Measurements from ENCODE around the gene CHEK2. TPM values are rescaled to one million over a fixed set of nuclear protein-coding genes. Genes with fewer than 3 reads are reported as not detected.

Gene CHEK2
- total RNA-seq, 2 donors from 2014 or later, result 67.5 to 72.3 TPM

GRCh38 chr22:28730179-28730578 is 11.4 kb downstream of the CHEK2 start:
- WGBS, 2 experiments (ENCODE audit: insufficient coverage in 1 of 2, insufficient read length in 1 of 2), result 78 to 94% methylated on average over 3 of the region's 3 CpGs
- peaks cover 69% of the 10 kb centered on the region for H3K36me3 Mint-ChIP-seq (ENCODE audit: low read depth)
- no peak for TF ChIP-seq CTCF (conservative IDR thresholded peaks at IDR 0.05)

GRCh38 chr22:28728621-28729313 is 12.9 kb downstream of the CHEK2 start:
- Histone ChIP-seq H3K4me1 (ENCODE audit: control insufficient read depth, insufficient read depth, low read length) (no peaks in the 10 kb centered on the region), H3K9me3 (ENCODE audit: control insufficient read depth, low read length) (no peaks in the 10 kb centered on the region), H3K4me3 (ENCODE audit: low read length) (no peak overlapping the region), H3K27me3 (ENCODE audit: control insufficient read depth, insufficient read depth, low read length, poor library complexity, severe bottlenecking) (no peaks in the 10 kb centered on the region), H3K36me3 (ENCODE audit: control insufficient read depth, insufficient read depth, low read length) (peaks cover 37% of the 10 kb centered on the region), H3K9ac (ENCODE audit: extremely low read depth, low read length, poor library complexity, severe bottlenecking) (no peak overlapping the region), H3K27ac (ENCODE audit: low read depth, low read length) (no peak overlapping the region)
- Mint-ChIP-seq H3K4me3 (no peak overlapping the region), H3K27ac (peak overlapping the region; percentile 13), H3K4me1 (no peaks in the 10 kb centered on the region), H3K9me3 (no peaks in the 10 kb centered on the region), H3K27me3 (ENCODE audit: insufficient read depth) (no peaks in the 10 kb centered on the region), H3K36me3 (ENCODE audit: low read depth) (peaks cover 76% of the 10 kb centered on the region)
- WGBS, 2 experiments (ENCODE audit: insufficient coverage in 1 of 2, insufficient read length in 1 of 2), result 94 to 96% methylated on average over 3 to 9 of the region's 10 CpGs
- no peak for DNase-seq
- TF ChIP-seq CTCF (conservative IDR thresholded peaks at IDR 0.05), result no peak

More at GRCh38 chr22:28730179-28730578, 11.4 kb downstream of the CHEK2 start:
- peaks cover 32% of the 10 kb centered on the region for H3K36me3 ChIP-seq (ENCODE audit: control insufficient read depth, insufficient read depth, low read length)
- no peak overlapping the region for H3K27ac ChIP-seq (ENCODE audit: low read depth, low read length)
- no peak overlapping the region for H3K4me3 Mint-ChIP-seq
- DNase-seq, result no peak
- H3K27me3 ChIP-seq (ENCODE audit: control insufficient read depth, insufficient read depth, low read length, poor library complexity, severe bottlenecking), result no peaks in the 10 kb centered on the region
- peaks cover 9% of the 10 kb centered on the region for H3K4me1 Mint-ChIP-seq
- no peaks in the 10 kb centered on the region for H3K27me3 Mint-ChIP-seq (ENCODE audit: insufficient read depth)
- H3K9me3 Mint-ChIP-seq, result no peaks in the 10 kb centered on the region
- no peaks in the 10 kb centered on the region for H3K4me1 ChIP-seq (ENCODE audit: control insufficient read depth, insufficient read depth, low read length)
- H3K4me3 ChIP-seq (ENCODE audit: low read length), result no peak overlapping the region
- H3K9me3 ChIP-seq (ENCODE audit: control insufficient read depth, low read length), result no peaks in the 10 kb centered on the region
- H3K9ac ChIP-seq (ENCODE audit: extremely low read depth, low read length, poor library complexity, severe bottlenecking), result no peak overlapping the region
- no peak overlapping the region for H3K27ac Mint-ChIP-seq

GRCh38 chr22:28728002-28728401 is 13.6 kb downstream of the CHEK2 start:
- DNase-seq, result no peak
- no peaks in the 10 kb centered on the region for H3K27me3 ChIP-seq (ENCODE audit: control insufficient read depth, insufficient read depth, low read length, poor library complexity, severe bottlenecking)
- H3K9me3 ChIP-seq (ENCODE audit: control insufficient read depth, low read length), result no peaks in the 10 kb centered on the region
- H3K4me1 ChIP-seq (ENCODE audit: control insufficient read depth, insufficient read depth, low read length), result no peaks in the 10 kb centered on the region
- H3K4me1 Mint-ChIP-seq, result no peaks in the 10 kb centered on the region
- no peak overlapping the region for H3K27ac ChIP-seq (ENCODE audit: low read depth, low read length)
- WGBS, 2 experiments (ENCODE audit: insufficient coverage in 1 of 2, insufficient read length in 1 of 2), result 86% methylated on average over 1 of the region's 1 CpG; no CpG with 5 or more reads in 1 of the 2 experiments
- no peak overlapping the region for H3K4me3 ChIP-seq (ENCODE audit: low read length)
- H3K27me3 Mint-ChIP-seq (ENCODE audit: insufficient read depth), result no peaks in the 10 kb centered on the region
- no peak overlapping the region for H3K4me3 Mint-ChIP-seq
- peaks cover 36% of the 10 kb centered on the region for H3K36me3 ChIP-seq (ENCODE audit: control insufficient read depth, insufficient read depth, low read length)
- H3K27ac Mint-ChIP-seq, result no peak overlapping the region
- no peaks in the 10 kb centered on the region for H3K9me3 Mint-ChIP-seq
- no peak for TF ChIP-seq CTCF (conservative IDR thresholded peaks at IDR 0.05)
- H3K36me3 Mint-ChIP-seq (ENCODE audit: low read depth), result peaks cover 74% of the 10 kb centered on the region
- H3K9ac ChIP-seq (ENCODE audit: extremely low read depth, low read length, poor library complexity, severe bottlenecking), result no peak overlapping the region
